PFSK-1 (cell line): Measurements from ENCODE around the gene PPP1R3E.

ENCODE experiments used
- FOXP2 ChIP-seq: optimal IDR thresholded peaks from 2 replicates; pipeline ENCODE3; 2011; ENCODE audit warnings: borderline replicate concordance, control low read depth, inconsistent platforms; ENCODE audit not compliant: insufficient read depth; ENCODE audit errors: extremely low read length, extremely low read depth
- POLR2AphosphoS5 ChIP-seq: IDR thresholded peaks from 2 replicates; pipeline ENCODE4 v1.6.1; 2012; ENCODE audit warnings: low read depth, mild to moderate bottlenecking, control low read depth, low read length, moderate library complexity
- REST ChIP-seq, 2 experiments: IDR thresholded peaks; 2 replicates each; pipeline versions ENCODE4 v1.6.1 to v1.8.0; 2011 to 2012; ENCODE audit warnings: low read depth in 2 of 2, low read length in 2 of 2, control low read depth in 1 of 2, inconsistent platforms in 1 of 2, mild to moderate bottlenecking in 1 of 2, moderate library complexity in 1 of 2; ENCODE audit not compliant: insufficient read depth in 1 of 2
- SIN3A ChIP-seq: IDR thresholded peaks from 2 replicates; pipeline ENCODE4 v1.6.1; 2012; ENCODE audit warnings: mild to moderate bottlenecking, low read length, moderate library complexity, borderline replicate concordance; ENCODE audit not compliant: insufficient read depth
- TAF1 ChIP-seq: IDR thresholded peaks from 2 replicates; pipeline ENCODE4 v1.6.1; 2012; ENCODE audit warnings: low read length, control low read depth, borderline replicate concordance; ENCODE audit not compliant: insufficient read depth

PPP1R3E gene

DNA sequence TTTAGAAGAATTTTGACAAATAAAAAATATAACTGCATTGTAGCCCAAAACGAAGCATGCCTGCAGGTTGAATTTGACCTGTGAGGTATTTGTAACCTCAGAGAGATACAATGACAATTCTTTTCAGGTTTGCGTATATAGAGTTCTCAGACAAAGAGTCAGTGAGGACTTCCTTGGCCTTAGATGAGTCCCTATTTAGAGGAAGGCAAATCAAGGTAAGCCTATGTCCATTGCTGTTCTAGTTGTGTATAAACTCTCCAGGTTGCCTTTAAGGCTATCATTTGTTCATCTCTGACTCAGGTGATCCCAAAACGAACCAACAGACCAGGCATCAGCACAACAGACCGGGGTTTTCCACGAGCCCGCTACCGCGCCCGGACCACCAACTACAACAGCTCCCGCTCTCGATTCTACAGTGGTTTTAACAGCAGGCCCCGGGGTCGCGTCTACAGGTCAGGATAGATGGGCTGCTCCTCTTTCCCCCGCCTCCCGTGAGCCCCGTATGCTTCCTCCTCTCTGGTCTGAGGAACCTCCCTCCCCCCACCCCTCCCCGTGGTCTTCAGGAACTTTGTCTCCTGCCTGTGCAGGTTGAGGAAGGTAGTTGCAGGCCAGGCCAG, 21.3 kb upstream of the PPP1R3E start:
- TF ChIP-seq POLR2AphosphoS5 (no peak), SIN3A (no peak), REST (IDR thresholded peaks at IDR 0.05; ENCODE audit: insufficient read depth in 1 of 2, low read depth in 2 of 2, low read length in 2 of 2) (no peak), TAF1 (no peak), FOXP2 (no peak)

- TF ChIP-seq SIN3A (no peak), REST (IDR thresholded peaks at IDR 0.05; ENCODE audit: insufficient read depth in 1 of 2, low read depth in 2 of 2, low read length in 2 of 2) (no peak), POLR2AphosphoS5 (no peak), FOXP2 (no peak), TAF1 (no peak)
These were observed 20.2 kb upstream of the PPP1R3E start for GRCh38 chr14:23322568-23323517.

DNA sequence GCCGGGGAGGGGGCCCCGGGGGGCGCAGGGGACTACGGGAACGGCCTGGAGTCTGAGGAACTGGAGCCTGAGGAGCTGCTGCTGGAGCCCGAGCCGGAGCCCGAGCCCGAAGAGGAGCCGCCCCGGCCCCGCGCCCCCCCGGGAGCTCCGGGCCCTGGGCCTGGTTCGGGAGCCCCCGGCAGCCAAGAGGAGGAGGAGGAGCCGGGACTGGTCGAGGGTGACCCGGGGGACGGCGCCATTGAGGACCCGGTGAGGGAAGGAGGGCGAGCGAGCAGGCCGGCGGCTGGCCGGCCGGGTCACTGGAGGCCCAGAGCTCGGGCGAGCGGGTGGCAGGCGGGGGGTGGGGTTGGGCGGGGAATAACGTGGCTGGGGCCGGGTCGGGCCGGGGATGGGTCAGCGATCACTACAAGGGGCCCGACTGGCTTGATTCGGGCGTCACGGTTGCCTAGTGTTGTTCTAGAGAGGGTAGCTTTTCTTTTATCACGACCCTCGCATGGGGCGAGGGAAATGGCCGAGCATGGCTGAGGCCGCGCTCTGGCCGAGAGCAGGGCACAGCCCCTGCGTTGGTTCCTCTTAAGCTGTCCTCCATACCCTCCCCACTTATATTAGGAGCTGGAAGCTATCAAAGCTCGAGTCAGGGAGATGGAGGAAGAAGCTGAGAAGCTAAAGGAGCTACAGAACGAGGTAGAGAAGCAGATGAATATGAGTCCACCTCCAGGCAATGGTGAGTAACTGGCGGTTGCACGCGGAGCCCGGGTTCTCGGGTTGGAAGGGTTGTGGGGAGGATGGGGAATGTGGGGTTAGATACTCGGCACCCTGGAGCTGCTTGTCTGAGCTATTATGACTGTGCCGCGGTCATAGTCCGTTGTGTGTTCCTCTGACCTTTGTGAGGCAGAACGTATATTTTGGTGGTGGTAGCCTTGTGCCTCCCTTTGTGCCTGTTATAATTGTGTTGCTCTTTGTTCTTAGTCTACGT, 19.2 kb upstream of the PPP1R3E start:
- TF ChIP-seq POLR2AphosphoS5 (peak; percentile 13; the same call in 1 of the 2 replicates), SIN3A (no peak)

GRCh38 chr14:23320584-23321571, 18.2 kb upstream of the PPP1R3E start, which contains the start of gene PABPN1:
PABPN1 (plus strand) TSS chr14:23321457; CDS start chr14:23321470, 13 bp downstream.
- TF ChIP-seq SIN3A (no peak; the same call in 1 of the 2 replicates), REST (IDR thresholded peaks at IDR 0.05; ENCODE audit: insufficient read depth in 1 of 2, low read depth in 2 of 2, low read length in 2 of 2) (no peak), FOXP2 (peak; percentile 15), POLR2AphosphoS5 (peak; percentile 54; the same call in 1 of the 2 replicates), TAF1 (no peak)
